Natural killer cell (primary cell): ENCODE measurements around the gene BARX1. TPM values are rescaled to one million over a fixed set of nuclear protein-coding genes. Genes with fewer than 3 reads are reported as not detected.
A peak's percentile ranks its signal among the peaks of the same experiment; 100 is the strongest.

Source experiments
- ATAC-seq, 3 donors: fragments of 150-1000 bp in 2 of 3; fragments of 200-7000 bp in 1 of 3; cut with Tn5 transposase; 1 replicate in 1 of 3; 2 replicates in 2 of 3; pipeline ENCODE4 v1.10.0; 2021; ENCODE audit warnings: mild to moderate bottlenecking in 2 of 3, moderate library complexity in 2 of 3
- DNase-seq, 2 donors: peaks; one replicate each; pipeline versions ENCODE4 v3.0.0 to v3.0.0-alpha.2; 2013 to 2021; ENCODE audit warnings: mixed read lengths in 1 of 2
- H3K27ac ChIP-seq: one replicate; pipeline ENCODE4 v1.5.1; 2013; ENCODE audit warnings: mild to moderate bottlenecking, low read length
- H3K27me3 ChIP-seq: one replicate; pipeline ENCODE4 v1.6.1; 2013; ENCODE audit warnings: low read length; ENCODE audit not compliant: control insufficient read depth, insufficient read depth
- H3K36me3 ChIP-seq: one replicate; pipeline ENCODE4 v1.6.1; 2013; ENCODE audit warnings: low read length; ENCODE audit not compliant: control insufficient read depth, insufficient read depth
- H3K4me1 ChIP-seq: one replicate; pipeline ENCODE4 v1.6.1; 2013; ENCODE audit warnings: low read length; ENCODE audit not compliant: control insufficient read depth, insufficient read depth
- H3K4me3 ChIP-seq: one replicate; pipeline ENCODE4 v1.5.1; 2013; ENCODE audit warnings: low read length
- H3K9me3 ChIP-seq: one replicate; pipeline ENCODE4 v1.6.1; 2013; ENCODE audit warnings: low read length; ENCODE audit not compliant: control insufficient read depth, insufficient read depth
- H3K27ac Mint-ChIP-seq, 2 donors: one replicate each; pipeline ENCODE4 v1.8.0; 2022; ENCODE audit warnings: mild to moderate bottlenecking in 2 of 2, mixed read lengths in 2 of 2, moderate library complexity in 1 of 2
- H3K27me3 Mint-ChIP-seq, 2 donors: one replicate each; pipeline ENCODE4 v1.8.0; 2022; ENCODE audit warnings: low read depth in 2 of 2, mixed read lengths in 2 of 2
- H3K36me3 Mint-ChIP-seq: one replicate; pipeline ENCODE4 v1.8.0; 2022; ENCODE audit warnings: mixed read lengths
- H3K4me1 Mint-ChIP-seq, 2 donors: one replicate each; pipeline ENCODE4 v1.8.0; 2022; ENCODE audit warnings: mixed read lengths in 2 of 2
- H3K4me3 Mint-ChIP-seq: one replicate; pipeline ENCODE4 v1.8.0; 2022; ENCODE audit warnings: mild to moderate bottlenecking, moderate library complexity, mixed read lengths
- H3K9me3 Mint-ChIP-seq, 2 donors: one replicate each; pipeline ENCODE4 v1.8.0; 2022; ENCODE audit warnings: mixed read lengths in 2 of 2
- WGBS: methylation state at CpG from one replicate; pipeline ENCODE4 v1.1.7; 2013; ENCODE audit warnings: missing lambda C conversion rate; ENCODE audit not compliant: insufficient coverage; 5-methylcytosine and 5-hydroxymethylcytosine counted together
- intact Hi-C: fragments of 100-400 bp; cut with micrococcal nuclease; formaldehyde crosslinking; loops from one replicate; pipeline ENCODE4 v1.14.2; 2022
- total RNA-seq, 4 donors: library from RNA; stranded (reverse); fragments of 120-200 nt in 1 of 4; gene quantifications; one replicate each; pipeline versions ENCODE4 v1.2.3 to v1.2.4, GENCODE V29; 2013 to 2022
- TF ChIP-seq, protein P1 (sequence below): fragments of 200-600 bp; IDR thresholded peaks from one replicate; pipeline ENCODE4 v1.8.0; 2022; ENCODE audit warnings: antibody characterized with exemption

The BARX1 gene
- total RNA-seq, 3 donors from 2014 or later (not counting 1 experiment from before 2014, with no cell fraction given), result not detected

DNA sequence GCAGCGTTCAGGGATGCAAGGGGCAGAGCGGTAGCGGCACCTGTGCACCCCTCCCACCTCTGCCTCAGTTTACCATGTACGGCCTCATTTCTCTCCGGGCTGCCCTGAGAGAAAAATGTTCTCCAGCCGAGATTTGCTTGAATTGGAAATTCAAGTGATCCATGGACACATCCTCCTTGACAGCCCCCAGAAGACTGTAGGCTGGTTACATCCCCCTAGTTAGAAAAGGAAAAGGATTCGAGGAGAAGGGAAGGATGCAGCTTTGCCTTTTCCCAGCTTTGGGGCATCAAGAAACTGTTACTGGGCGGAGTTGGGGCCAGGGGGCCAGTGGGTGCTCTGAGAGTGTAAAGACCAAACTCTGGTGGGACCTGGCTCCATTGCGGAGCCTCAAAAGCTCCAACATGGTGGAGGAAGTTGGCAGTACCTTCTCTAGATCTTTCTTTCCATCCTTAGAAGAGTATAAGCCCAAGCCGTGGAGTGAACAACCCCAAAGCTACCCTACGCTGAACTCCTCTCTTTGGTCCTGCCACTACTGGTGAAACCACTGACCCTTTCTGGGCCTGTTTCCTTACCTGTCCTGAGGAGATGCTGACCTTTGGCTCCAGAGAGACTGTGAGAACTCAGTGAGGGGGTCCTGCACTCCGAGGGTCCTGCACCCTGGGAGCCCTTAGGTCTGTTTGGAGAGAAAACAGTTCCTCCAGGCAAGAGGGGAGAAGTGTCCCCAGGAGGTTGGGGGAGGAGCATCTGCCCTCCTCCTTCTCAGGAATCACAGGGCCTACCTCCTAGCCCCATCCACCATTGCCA is 1.0 kb upstream of the BARX1 start:
- H3K27me3 ChIP-seq, result peaks cover 71% of the 10 kb centered on the region
- H3K27ac Mint-ChIP-seq, result no peak overlapping the region
- H3K4me3 ChIP-seq, result no peak overlapping the region
- no peaks in the 10 kb centered on the region for H3K9me3 ChIP-seq
- no peaks in the 10 kb centered on the region for H3K9me3 Mint-ChIP-seq
- 19% methylated on average over 12 of the region's 12 CpGs for WGBS
- peaks cover 65 to 69% of the 10 kb centered on the region in 2 donors for H3K27me3 Mint-ChIP-seq
- TF ChIP-seq, protein P1, sequence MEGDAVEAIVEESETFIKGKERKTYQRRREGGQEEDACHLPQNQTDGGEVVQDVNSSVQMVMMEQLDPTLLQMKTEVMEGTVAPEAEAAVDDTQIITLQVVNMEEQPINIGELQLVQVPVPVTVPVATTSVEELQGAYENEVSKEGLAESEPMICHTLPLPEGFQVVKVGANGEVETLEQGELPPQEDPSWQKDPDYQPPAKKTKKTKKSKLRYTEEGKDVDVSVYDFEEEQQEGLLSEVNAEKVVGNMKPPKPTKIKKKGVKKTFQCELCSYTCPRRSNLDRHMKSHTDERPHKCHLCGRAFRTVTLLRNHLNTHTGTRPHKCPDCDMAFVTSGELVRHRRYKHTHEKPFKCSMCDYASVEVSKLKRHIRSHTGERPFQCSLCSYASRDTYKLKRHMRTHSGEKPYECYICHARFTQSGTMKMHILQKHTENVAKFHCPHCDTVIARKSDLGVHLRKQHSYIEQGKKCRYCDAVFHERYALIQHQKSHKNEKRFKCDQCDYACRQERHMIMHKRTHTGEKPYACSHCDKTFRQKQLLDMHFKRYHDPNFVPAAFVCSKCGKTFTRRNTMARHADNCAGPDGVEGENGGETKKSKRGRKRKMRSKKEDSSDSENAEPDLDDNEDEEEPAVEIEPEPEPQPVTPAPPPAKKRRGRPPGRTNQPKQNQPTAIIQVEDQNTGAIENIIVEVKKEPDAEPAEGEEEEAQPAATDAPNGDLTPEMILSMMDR, result no peak
- H3K4me3 Mint-ChIP-seq, result no peak overlapping the region
- DNase-seq (no peak), ATAC-seq (no peak)
- H3K36me3 ChIP-seq, result no peaks in the 10 kb centered on the region
- H3K36me3 Mint-ChIP-seq, result no peaks in the 10 kb centered on the region
- no peak overlapping the region for H3K27ac ChIP-seq
- peaks cover 62% of the 10 kb centered on the region for H3K4me1 ChIP-seq
- H3K4me1 Mint-ChIP-seq, result peaks cover 22 to 53% of the 10 kb centered on the region in 2 donors
- intact Hi-C loops, result no loop called here

DNA sequence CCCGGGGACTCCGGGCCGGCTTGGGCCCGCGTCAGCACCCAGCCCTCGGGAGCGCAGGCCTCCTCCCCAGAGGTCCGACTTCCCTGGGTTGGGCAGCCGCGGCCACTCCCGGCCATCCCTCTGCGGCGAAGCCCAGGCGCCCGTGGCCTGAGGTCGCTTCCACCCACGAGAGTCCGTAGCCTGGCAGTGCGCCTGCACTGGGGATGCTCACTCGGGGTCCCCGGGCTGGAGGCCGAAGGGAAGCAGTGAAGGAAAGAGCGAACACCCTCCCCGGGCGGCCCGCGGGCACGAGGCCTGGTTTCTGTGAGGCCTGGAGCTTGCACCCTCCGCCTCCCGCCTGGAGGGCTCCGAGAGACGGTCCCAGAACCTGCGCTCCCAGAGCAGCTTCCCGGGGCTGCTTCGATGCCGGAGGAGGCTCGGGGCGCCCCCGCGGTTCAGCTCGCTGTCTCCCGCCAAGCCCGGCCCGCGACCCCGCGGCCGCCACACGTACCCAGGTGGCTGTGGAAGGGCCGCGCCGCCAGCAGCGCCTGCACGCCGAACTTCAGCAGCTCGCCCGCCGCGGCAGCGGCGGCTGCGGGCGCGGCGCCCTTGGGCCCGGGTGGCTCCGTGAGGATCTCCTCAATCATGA is 607 bp downstream of the BARX1 start:
- Histone ChIP-seq H3K27me3 (peaks cover 68% of the 10 kb centered on the region), H3K9me3 (no peaks in the 10 kb centered on the region), H3K27ac (no peak overlapping the region), H3K36me3 (no peaks in the 10 kb centered on the region), H3K4me3 (no peak overlapping the region), H3K4me1 (peaks cover 56% of the 10 kb centered on the region)
- Mint-ChIP-seq H3K4me3 (no peak overlapping the region), H3K27me3 (peaks cover 68 to 69% of the 10 kb centered on the region in 2 donors), H3K9me3 (no peaks in the 10 kb centered on the region), H3K27ac (no peak overlapping the region), H3K4me1 (peaks cover 28 to 48% of the 10 kb centered on the region in 2 donors), H3K36me3 (no peaks in the 10 kb centered on the region)
- WGBS, result 6% methylated on average over 67 of the region's 67 CpGs
- TF ChIP-seq, protein P1, result no peak
- intact Hi-C loops, result no loop called here
- no peak for DNase-seq
- ATAC-seq, result no peak

DNA sequence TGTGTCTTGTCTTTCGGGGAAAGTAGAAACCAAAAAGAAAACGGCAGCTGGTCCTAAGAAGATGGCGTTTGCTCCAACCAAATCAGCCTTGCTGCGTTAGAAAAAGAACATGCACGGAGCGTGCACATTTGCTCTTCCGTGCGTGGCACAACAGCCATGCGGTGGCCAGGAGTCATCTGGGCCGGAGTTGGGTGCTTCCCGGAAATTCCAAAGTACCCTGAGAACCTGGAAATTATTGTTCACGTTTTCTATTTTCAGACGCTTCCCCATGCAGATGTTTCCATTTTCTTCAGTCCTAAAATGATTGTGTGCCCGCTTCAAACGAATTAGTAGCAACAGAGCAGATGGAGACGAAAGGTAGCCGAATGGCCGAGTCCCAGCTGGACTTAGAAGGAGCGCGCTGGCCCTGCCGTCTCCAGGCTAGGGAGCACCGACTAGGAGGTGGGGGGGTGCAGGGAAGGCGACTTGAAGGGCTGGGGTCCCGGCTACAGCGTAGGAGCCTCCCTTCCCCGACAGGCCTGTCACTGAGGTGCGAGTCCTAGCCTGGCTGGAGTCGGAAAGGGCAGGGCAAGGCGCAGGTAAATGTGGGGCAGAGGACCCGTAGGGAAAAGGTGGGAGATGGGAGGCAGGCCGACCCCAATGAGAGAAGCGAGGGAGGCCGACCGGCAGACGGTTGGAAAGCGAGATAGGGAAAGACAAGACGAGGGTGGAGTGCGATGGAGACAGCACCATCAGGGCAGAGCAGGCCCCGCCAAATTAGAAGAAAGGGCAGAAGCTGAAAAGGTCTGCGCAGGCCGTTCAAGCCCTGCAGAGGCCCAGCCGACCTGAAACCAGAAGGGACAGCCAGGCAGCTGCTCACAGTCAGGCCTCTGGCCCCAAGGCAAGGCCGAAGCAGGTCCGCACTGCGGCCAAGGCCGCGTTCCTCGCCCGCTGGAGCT is 1.4 kb downstream of the BARX1 start:
- no peaks in the 10 kb centered on the region for H3K9me3 ChIP-seq
- Mint-ChIP-seq H3K36me3 (no peaks in the 10 kb centered on the region), H3K4me1 (peaks cover 20 to 40% of the 10 kb centered on the region in 2 donors), H3K4me3 (peak overlapping the region; percentile 55), H3K27ac (no peak overlapping the region), H3K9me3 (no peaks in the 10 kb centered on the region), H3K27me3 (peaks cover 61 to 63% of the 10 kb centered on the region in 2 donors)
- DNase-seq, result no peak
- H3K27me3 ChIP-seq, result peaks cover 70% of the 10 kb centered on the region
- peaks cover 56% of the 10 kb centered on the region for H3K4me1 ChIP-seq
- TF ChIP-seq, protein P1, result no peak
- no peak overlapping the region for H3K4me3 ChIP-seq
- no peak overlapping the region for H3K27ac ChIP-seq
- 19% methylated on average over 49 of the region's 49 CpGs for WGBS
- intact Hi-C loops, result loop anchor here (2.0 kb wide), 1 partner anchor 19 kb away; no protein-coding TSS in a partner anchor
- no peaks in the 10 kb centered on the region for H3K36me3 ChIP-seq
- no peak for ATAC-seq
